OCI-LY3 (cell line): ENCODE results near the gene GTF2H3.

Experiments
- H2AFZ ChIP-seq: fragments of 200-600, 300-600 bp; shearing (Covaris generic); 2 replicates; pipeline ENCODE4 v1.6.0; 2014; ENCODE audit warnings: antibody characterized with exemption, low read depth, low read length
- H3K27ac ChIP-seq: fragments of 200-600, 300-600 bp; sonication (generic); 2 replicates; pipeline ENCODE4 v1.5.1; 2014; ENCODE audit warnings: mild to moderate bottlenecking, low read length, moderate library complexity, mixed read lengths
- H3K27me3 ChIP-seq: fragments of 200-600, 300-600 bp; sonication (generic); 2 replicates; pipeline ENCODE4 v1.6.1; 2014; ENCODE audit warnings: low read depth, low read length, mixed read lengths
- H3K36me3 ChIP-seq: fragments of 200-600, 300-600 bp; sonication (generic); replicated peaks from 2 replicates; pipeline ENCODE3; 2014; ENCODE audit warnings: low read depth, low read length, mixed read lengths
- H3K4me1 ChIP-seq: fragments of 300-600, 200-600 bp; sonication (generic); 2 replicates; pipeline ENCODE4 v1.6.1; 2014; ENCODE audit warnings: low read length, mixed read lengths
- H3K4me2 ChIP-seq: fragments of 200-600, 300-600 bp; sonication (generic); 2 replicates; pipeline ENCODE4 v1.6.1; 2014; ENCODE audit warnings: low read length, mixed read lengths
- H3K4me3 ChIP-seq: fragments of 300-600, 200-600 bp; sonication (generic); 2 replicates; pipeline ENCODE4 v1.5.1; 2014; ENCODE audit warnings: antibody characterized with exemption, mild to moderate bottlenecking, low read length, moderate library complexity
- H3K79me2 ChIP-seq: fragments of 300-600, 200-600 bp; shearing (Covaris generic); 2 replicates; pipeline ENCODE4 v1.6.1; 2014; ENCODE audit warnings: mild to moderate bottlenecking, low read length, mixed read lengths
- H3K9ac ChIP-seq: fragments of 300-600, 200-600 bp; shearing (Covaris generic); 2 replicates; pipeline ENCODE4 v1.6.0; 2014; ENCODE audit warnings: mild to moderate bottlenecking, low read length, moderate library complexity
- H3K9me3 ChIP-seq: fragments of 200-600, 300-600 bp; shearing (Covaris generic); 2 replicates; pipeline ENCODE4 v1.6.1; 2014; ENCODE audit warnings: low read length, mixed read lengths; ENCODE audit not compliant: insufficient read depth
- H4K20me1 ChIP-seq: fragments of 200-600, 300-600 bp; sonication (generic); 2 replicates; pipeline ENCODE4 v1.6.1; 2016; ENCODE audit warnings: low read length, mixed read lengths; ENCODE audit not compliant: insufficient read depth
- CTCF ChIP-seq: fragments of 200-600, 300-600 bp; sonication (generic); IDR thresholded peaks from 2 replicates; pipeline ENCODE4 v1.5.1; 2014; ENCODE audit warnings: antibody characterized with exemption, low read length, low read depth
- EZH2phosphoT487 ChIP-seq: fragments of 200-600 bp; shearing (Covaris generic); IDR thresholded peaks from 2 replicates; pipeline ENCODE4 v1.6.1; 2018; ENCODE audit warnings: antibody characterized with exemption, mixed run types, low read depth

Gene GTF2H3

GRCh38 chr12:123614110-123614509, 19.5 kb upstream of the GTF2H3 start:
- Histone ChIP-seq H3K9me3 (no peaks in the 10 kb centered on the region), H3K79me2 (peaks cover 21% of the 10 kb centered on the region; the same call in 1 of the 2 replicates), H4K20me1 (no peaks in the 10 kb centered on the region; the same call in none of the 2 replicates), H2AFZ (no peak overlapping the region), H3K27ac (no peak overlapping the region), H3K4me3 (no peak overlapping the region), H3K27me3 (no peaks in the 10 kb centered on the region), H3K9ac (no peak overlapping the region), H3K4me1 (no peaks in the 10 kb centered on the region), H3K36me3 (peaks cover 71% of the 10 kb centered on the region), H3K4me2 (no peak overlapping the region)
- TF ChIP-seq EZH2phosphoT487: no peak
- no peak for TF ChIP-seq CTCF

- H3K79me2 ChIP-seq: peaks cover 21% of the 10 kb centered on the region; the same call in 1 of the 2 replicates
- H3K9me3 ChIP-seq: no peaks in the 10 kb centered on the region
- H3K36me3 ChIP-seq: peaks cover 70% of the 10 kb centered on the region
- H3K4me1 ChIP-seq: no peaks in the 10 kb centered on the region
- TF ChIP-seq CTCF: no peak
- no peak for TF ChIP-seq EZH2phosphoT487
- H3K27me3 ChIP-seq: no peaks in the 10 kb centered on the region
- no peak overlapping the region for H3K4me3 ChIP-seq
- H3K4me2 ChIP-seq: no peak overlapping the region
- no peaks in the 10 kb centered on the region; the same call in none of the 2 replicates for H4K20me1 ChIP-seq
- no peak overlapping the region for H2AFZ ChIP-seq
- H3K27ac ChIP-seq: no peak overlapping the region
- no peak overlapping the region for H3K9ac ChIP-seq
Measured at GRCh38 chr12:123614531-123614930, 19.1 kb upstream of the GTF2H3 start.

- no peaks in the 10 kb centered on the region for H3K27me3 ChIP-seq
- H3K27ac ChIP-seq: no peak overlapping the region
- no peak overlapping the region for H3K4me3 ChIP-seq
- peaks cover 75% of the 10 kb centered on the region for H3K36me3 ChIP-seq
- H3K4me2 ChIP-seq: no peak overlapping the region
- no peak overlapping the region for H2AFZ ChIP-seq
- no peak overlapping the region for H3K9ac ChIP-seq
- H4K20me1 ChIP-seq: no peaks in the 10 kb centered on the region; the same call in 1 of the 2 replicates
- peaks cover 2% of the 10 kb centered on the region; the same call in 1 of the 2 replicates for H3K79me2 ChIP-seq
- H3K9me3 ChIP-seq: no peaks in the 10 kb centered on the region
- H3K4me1 ChIP-seq: no peaks in the 10 kb centered on the region
- TF ChIP-seq CTCF (no peak), EZH2phosphoT487 (no peak)
Measured at GRCh38 chr12:123617144-123617543, 16.5 kb upstream of the GTF2H3 start.

- TF ChIP-seq EZH2phosphoT487 (no peak), CTCF (no peak)
- Histone ChIP-seq H3K27me3 (no peaks in the 10 kb centered on the region), H3K79me2 (no peaks in the 10 kb centered on the region; the same call in 1 of the 2 replicates), H3K4me2 (no peak overlapping the region), H3K9me3 (no peaks in the 10 kb centered on the region), H3K4me3 (no peak overlapping the region), H3K27ac (no peak overlapping the region), H4K20me1 (no peaks in the 10 kb centered on the region; the same call in 1 of the 2 replicates), H2AFZ (no peak overlapping the region), H3K4me1 (no peaks in the 10 kb centered on the region), H3K9ac (no peak overlapping the region), H3K36me3 (peaks cover 75% of the 10 kb centered on the region)
Measured at GRCh38 chr12:123617580-123617979, 16.0 kb upstream of the GTF2H3 start.
